HG02610 (cell line): Measurements from ENCODE around the gene PDZRN3.

Experiments
- ATAC-seq: cut with Tn5 transposase; IDR thresholded peaks from one replicate; pipeline ENCODE4 v1.9.1; 2021; ENCODE audit warnings: mild to moderate bottlenecking, moderate library complexity; ENCODE audit not compliant: unreplicated experiment

The PDZRN3 gene

GRCh38 chr3:73558727-73559075, 66.0 kb downstream of the PDZRN3 start:
- ATAC-seq, result no peak

GRCh38 chr3:73557986-73558726, 66.6 kb downstream of the PDZRN3 start:
- ATAC-seq, result no peak

DNA sequence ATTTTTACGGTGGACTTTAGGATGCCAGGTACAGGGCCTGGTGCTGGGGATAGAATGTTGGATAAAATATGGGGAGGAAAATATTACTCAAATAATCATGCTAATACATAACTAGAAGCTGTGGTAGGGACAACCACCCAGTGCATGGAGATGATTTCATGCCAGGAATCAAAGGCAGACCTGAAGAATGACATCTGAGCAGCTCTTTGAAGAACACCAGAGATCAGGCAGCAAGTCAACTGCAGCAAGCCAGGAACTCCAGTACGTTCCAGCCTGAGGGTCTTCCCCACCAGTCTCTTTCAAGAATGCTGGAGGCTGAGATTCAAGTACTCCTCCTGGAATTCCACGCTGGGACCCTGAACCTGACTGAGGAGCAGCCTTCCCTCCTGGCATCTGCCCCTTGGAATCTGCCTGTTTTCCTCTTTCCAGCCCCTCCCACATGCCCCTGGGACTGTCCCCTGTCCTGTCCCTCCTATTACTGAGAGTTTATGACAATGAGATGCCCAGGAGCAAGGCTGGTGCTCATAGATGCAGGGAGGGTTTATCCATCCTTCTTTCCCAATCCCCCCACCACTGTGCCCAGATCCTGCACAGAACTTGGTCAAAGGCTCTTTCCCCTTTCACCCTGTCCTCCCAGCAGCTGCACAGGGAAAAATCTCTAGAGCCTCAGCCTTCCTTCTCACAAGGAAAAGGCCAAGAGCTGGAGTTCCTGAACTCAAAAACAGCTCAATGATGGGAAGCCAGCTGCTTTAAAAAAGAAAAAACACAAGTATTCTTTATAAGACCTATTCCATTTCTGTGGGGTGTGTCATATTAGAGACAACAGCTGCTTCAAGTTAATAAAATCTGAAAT, 68.0 kb downstream of the PDZRN3 start:
- ATAC-seq, result no peak

GRCh38 chr3:73555076-73555475, 69.7 kb downstream of the PDZRN3 start:
- ATAC-seq, result no peak

DNA sequence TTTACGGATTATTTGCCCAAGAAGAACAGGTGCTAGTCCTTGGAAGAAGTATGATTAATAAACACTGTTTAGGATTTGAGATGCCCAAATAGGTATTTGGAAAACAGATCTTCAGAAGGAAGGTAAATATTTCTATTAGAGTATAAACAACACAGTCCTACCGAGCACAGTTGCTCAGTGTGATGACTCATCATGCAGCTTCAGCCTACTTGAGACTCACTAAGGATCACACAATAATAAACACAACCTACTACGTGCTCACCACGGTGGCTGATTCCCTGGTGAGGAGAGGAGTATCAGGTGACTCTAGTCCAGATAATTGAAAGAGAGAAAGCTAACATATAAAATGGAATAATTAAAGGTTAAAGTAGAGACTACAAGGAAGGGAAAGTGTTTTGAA, 72.0 kb downstream of the PDZRN3 start:
- no peak for ATAC-seq

DNA sequence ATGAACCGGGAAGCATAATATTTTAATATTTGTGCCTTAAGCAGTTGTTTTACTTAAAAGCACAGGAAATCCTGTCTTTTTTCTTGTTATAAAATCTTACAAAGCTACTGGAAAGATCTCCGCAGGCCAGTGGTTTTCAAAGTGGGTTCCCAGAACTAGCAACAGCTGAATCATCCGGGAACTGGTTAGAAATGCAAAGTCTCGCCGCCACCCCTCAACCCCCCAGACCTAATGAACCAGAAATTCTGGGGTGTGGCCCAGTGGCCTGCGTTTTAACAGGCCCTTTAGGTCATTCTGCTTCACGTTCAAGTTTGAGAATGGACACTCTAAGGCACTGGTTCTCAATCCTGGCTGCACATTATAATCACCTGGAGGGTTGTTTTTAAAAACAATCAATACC, 74.7 kb downstream of the PDZRN3 start:
- no peak for ATAC-seq

DNA sequence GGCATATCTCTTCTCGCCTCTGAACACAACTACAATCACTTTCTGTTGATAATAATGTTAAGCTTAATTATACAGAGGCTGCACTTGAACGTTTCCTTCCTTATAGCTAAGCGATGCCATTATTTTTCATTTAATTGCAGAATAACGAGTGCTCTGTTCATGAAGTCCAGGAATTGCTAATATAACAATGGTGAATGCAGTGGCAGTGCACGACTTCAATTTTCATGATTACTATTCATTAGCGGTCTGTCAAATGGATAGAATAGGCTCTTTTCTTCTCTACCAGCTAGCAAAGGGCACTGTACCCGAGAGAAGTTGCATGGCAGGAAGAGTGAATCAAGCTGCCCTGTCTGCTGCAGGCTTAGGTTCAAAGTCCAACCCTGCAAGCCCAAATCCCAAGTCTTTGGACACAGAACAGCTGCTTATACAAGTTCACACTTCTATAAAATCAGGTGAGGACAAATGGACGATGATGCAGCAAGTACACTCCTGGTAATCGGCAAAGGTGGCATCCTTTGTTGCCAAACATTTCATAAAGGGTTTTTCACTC, 75.6 kb downstream of the PDZRN3 start:
- no peak for ATAC-seq

GRCh38 chr3:73548436-73548835, 76.3 kb downstream of the PDZRN3 start:
- ATAC-seq, result no peak

- no peak for ATAC-seq
These were observed 77.1 kb downstream of the PDZRN3 start for GRCh38 chr3:73547427-73548248.

- no peak for ATAC-seq
These were observed 77.8 kb downstream of the PDZRN3 start for GRCh38 chr3:73546961-73547360.

DNA sequence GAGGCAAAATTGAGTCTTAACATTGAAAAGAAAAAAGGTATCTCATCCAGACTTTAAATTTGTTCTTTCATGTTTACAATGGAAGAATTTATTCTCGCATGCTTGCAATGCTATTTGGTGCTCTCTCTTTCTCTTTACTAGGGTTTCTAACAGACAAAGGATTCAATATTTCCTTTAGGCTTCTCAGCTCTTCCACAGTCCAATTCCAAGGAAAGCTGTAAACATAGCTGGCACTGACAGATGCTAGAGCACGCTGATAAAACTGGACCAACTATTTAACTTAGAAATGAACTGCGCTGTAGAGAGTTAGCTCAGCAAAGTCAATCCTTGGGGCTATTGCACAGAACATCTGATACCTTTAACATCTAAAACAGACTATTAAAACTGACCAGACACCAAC, 81.3 kb downstream of the PDZRN3 start:
- no peak for ATAC-seq

DNA sequence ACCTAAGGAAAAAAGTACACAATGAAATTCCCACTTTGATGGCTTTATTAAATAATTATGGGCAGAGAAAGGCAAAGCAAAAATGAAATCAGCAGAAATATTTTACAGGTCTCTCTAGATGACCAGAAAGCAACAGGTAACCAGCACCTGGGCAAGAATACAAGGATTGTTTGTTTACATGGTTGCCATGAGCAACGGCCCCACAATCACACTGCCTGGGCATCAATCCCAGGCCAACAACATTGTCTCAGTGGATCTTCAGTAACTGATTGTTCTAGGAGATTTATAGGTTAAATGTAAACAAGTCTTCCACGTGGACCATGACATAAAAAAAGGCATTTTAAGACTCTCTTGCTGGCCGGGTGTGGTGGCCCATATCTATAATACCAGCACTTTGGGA, 82.6 kb downstream of the PDZRN3 start:
- no peak for ATAC-seq

DNA sequence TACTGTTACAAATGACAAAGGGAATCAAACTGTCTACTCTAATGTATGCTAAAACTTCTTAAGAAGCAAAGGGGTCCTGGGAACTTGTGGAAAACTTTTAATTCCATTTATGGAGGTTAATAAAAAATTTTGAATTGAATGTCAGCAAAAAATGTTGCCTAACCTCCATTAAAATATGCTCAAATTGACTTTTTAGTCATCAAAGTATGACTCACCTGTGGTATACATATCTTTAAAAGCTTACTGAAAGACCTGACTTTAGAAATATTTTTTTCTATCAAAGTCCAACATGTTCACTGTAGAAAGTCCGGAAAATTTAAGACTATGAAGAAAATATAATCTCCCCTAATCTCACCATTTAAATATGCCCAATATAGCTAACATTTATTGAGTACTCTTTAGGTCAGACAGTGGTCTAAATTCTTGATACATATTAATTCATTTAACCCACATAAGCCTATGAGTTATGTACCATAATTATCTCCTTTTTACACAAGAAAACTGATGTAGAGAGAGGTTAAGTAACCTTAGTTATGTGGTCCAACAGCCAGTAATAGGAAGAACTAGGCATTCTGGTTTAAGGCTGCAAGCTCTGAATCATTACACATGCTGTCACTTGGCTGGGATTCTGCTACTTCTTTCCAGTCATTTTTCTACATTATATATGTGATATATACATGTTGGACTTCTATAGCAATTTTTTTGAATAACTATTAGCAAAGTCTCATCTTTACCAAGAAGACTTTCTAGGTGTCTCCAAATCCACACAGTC, 83.6 kb downstream of the PDZRN3 start:
- no peak for ATAC-seq

DNA sequence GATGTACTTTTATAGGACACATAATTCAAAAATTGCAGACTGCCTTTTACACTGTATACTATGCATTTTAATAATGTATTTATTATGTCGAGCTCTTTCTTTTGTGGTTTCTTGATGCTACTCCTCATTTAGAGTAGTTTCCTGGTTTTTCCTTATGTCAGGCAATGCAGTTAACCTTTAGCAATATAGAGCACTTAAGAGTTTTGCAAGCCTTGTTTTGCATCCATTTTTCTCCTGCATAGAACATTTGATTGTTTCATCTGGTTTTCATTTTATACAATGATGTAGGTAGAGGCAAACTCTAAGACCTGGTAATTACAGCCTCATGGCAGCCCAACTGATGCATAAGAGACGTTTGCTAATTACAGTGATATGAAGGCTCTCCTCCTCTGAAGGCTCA, 86.3 kb downstream of the PDZRN3 start:
- no peak for ATAC-seq

DNA sequence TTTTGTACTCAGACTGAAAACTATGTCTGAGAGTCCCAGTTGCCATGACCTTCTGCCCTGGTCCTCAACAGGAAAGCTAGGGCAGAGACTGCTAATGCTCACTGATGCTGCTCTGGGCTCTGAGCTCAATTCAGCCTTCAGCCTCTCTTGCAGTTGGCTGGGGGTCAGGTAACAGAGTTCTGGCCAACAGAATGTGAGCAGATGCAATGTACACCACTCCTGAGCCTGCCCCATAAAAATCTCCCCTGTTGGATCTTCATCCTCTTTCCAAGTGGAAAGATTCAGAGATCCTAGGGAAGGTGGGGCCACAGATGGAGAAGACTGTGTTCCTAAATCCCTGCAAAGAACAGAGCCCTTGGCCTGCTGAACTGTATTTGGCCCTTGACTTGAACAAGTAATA, 87.8 kb downstream of the PDZRN3 start:
- no peak for ATAC-seq

DNA sequence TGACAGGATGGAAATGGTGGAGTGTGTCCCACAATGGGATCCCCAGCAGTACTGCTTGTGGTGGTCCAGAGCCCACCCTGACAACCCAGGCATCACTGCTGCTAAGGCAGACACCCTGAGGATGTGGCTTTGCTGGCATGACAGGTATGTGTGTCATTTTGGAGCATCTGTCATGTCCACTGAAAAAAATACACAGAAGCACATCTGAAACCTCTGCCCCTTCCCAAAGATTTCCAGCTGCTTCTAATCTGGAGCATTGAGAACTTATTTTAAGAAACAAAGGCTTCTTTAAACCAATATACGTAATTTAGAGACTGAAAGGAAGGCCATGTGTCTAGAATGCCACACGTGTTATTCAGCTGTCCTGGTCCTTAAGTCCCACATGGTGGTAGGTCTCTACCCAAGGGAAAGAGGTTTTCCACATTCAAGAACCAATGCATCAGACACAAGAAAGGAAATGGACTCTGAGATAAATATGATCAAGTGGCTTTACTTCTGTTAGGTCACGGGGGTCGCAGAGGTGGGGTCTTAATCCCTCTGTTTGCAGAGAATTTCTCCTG, 88.3 kb downstream of the PDZRN3 start:
- no peak for ATAC-seq

DNA sequence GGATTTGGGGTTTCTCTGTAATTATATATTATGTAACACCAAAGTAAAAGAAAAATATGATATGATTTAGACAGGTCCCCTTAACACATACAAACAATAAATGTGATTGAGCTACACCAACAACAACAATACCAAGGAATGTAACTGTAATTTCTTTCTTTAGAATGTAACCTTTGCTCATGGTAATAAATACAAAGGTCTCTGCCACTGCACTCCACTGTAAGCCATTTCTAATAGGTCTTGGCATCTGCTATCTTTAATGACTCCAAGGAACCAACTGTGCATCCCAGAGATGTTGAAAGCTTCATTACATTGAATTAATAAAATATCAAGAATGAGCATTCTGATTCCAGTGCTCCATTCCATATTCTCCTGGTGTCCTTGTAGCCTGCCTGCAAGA, 88.8 kb downstream of the PDZRN3 start:
- ATAC-seq, result no peak

- no peak for ATAC-seq
These were observed 89.6 kb downstream of the PDZRN3 start for GRCh38 chr3:73535137-73535536.

DNA sequence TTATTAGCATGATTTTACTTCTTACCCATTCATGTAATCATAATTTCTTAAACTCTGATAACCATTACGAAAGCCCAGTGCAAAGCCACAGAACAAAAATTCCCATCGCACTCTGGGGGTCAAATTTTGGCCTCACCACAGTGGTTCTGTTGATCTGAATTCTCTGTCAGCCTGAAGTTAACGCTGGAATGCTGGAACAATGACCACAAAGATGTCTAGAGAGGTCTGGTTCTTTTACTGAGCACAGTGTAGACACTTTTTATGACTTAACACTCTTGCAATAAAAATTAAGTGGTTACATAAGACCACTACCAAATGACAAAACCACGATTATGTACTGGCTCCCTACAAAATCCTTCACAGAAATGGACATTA, 94.7 kb downstream of the PDZRN3 start:
- no peak for ATAC-seq

GRCh38 chr3:73529308-73530021, 95.3 kb downstream of the PDZRN3 start:
- no peak for ATAC-seq
